Measurements from ENCODE around the gene OR9Q1. TPM values are rescaled to one million over a fixed set of nuclear protein-coding genes. Genes with fewer than 3 reads are reported as not detected.

The OR9Q1 gene
- total RNA-seq, 4 donors from 2014 or later: not detected

- DNase-seq (ENCODE audit: low spot score) (no peak), ATAC-seq (ENCODE audit: low FRiP score) (no peak)
- TF ChIP-seq CTCF (IDR thresholded peaks at IDR 0.05): no peak
Measured at GRCh38 chr11:58152781-58153180, 129.1 kb downstream of the OR9Q1 start.

DNA sequence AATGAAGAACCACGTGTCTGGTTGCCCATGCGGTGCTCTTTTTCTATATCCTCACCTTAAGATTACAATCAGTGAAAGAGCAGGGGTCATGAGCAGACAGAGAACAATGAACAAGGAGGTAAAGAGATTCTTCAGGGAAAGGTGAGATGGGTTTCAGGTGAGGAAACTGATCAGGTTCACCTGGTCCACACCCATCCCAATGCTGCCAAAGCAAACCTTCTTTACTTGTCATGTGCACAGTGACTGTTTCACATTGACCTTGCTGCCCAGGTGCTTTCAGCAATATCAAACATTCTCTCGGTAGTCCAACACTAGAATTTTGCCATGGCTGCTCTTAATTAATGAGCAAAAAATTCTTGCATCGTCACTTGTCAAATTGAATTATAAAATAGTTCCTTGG lies 140.7 kb downstream of the OR9Q1 start:
- DNase-seq (ENCODE audit: low spot score) (no peak), ATAC-seq (ENCODE audit: low FRiP score) (no peak)
- TF ChIP-seq CTCF (IDR thresholded peaks at IDR 0.05): no peak

- ATAC-seq (ENCODE audit: low FRiP score) (no peak), DNase-seq (ENCODE audit: low spot score) (no peak)
- no peak for TF ChIP-seq CTCF (IDR thresholded peaks at IDR 0.05)
Measured at GRCh38 chr11:58164990-58165389, 141.3 kb downstream of the OR9Q1 start.

DNA sequence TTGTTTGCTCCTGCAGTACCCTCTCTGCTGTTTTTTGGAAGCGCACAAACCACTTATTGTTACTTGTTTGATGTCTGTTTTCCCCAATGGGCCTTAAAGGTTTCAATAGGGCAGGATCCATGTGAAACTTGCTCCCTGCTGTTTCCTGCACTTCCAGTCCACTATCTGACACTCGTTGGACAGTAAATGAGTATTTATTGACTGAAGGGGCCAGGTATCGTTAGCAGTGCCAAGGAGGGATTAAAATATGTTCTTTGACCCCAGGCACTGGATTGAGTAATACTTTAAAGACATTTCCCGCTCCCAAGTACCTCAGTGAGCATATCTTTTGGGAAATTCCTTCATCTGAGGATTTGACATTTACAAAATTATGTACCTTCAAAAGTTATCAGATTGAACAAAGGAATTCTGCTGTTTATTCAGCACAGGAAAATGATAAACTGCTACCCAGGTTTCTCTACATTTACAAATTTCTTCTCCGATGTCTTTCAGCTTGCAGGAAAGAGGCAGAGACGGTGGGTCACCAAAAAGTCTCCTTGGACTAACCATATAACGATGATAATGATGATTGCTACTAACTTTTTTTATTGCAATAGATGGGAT lies 141.9 kb downstream of the OR9Q1 start:
- ATAC-seq (ENCODE audit: low FRiP score) (no peak), DNase-seq (ENCODE audit: low spot score) (no peak)
- TF ChIP-seq CTCF (IDR thresholded peaks at IDR 0.05): no peak

GRCh38 chr11:58177409-58178054 lies 153.9 kb downstream of the OR9Q1 start:
- DNase-seq (ENCODE audit: low spot score): no peak
- TF ChIP-seq CTCF (IDR thresholded peaks at IDR 0.05): no peak
- no peak for ATAC-seq (ENCODE audit: low FRiP score)

- DNase-seq (ENCODE audit: low spot score) (no peak), ATAC-seq (ENCODE audit: low FRiP score) (no peak)
- TF ChIP-seq CTCF (IDR thresholded peaks at IDR 0.05): no peak
Measured at GRCh38 chr11:58178444-58178843, 154.8 kb downstream of the OR9Q1 start.

GRCh38 chr11:58179648-58180047 lies 156.0 kb downstream of the OR9Q1 start:
- TF ChIP-seq CTCF (IDR thresholded peaks at IDR 0.05): no peak
- ATAC-seq (ENCODE audit: low FRiP score) (no peak), DNase-seq (ENCODE audit: low spot score) (no peak)
